Inferior parietal cortex (tissue), 1 donor: Measurements from ENCODE around the gene MGAT4B.
"Not testable (repeated sequence)": the region's sequence is repeated elsewhere in the genome, so short reads cannot be mapped to it uniquely, and the experiment has no call there.

Experiments
- DNase-seq: peaks from one replicate; pipeline ENCODE4 v3.0.0-alpha.2; 2016; ENCODE audit errors: extremely low spot score

MGAT4B gene

GRCh38 chr5:179806250-179807048 is at the start of gene MGAT4B:
TSS of gene MGAT4B (minus strand) at chr5:179806866. CDS start at chr5:179806583, 283 bp downstream.
- peak; percentile 58 for DNase-seq

GRCh38 chr5:179854356-179854755 is 47.7 kb upstream of the MGAT4B start:
- no peak for DNase-seq

GRCh38 chr5:179852993-179853547 is 46.4 kb upstream of the MGAT4B start:
- DNase-seq, result no peak

GRCh38 chr5:179841621-179842020 is 35.0 kb upstream of the MGAT4B start:
- no peak for DNase-seq

- DNase-seq, result no peak
These were observed 34.1 kb upstream of the MGAT4B start for GRCh38 chr5:179840766-179841165.

- no peak for DNase-seq
These were observed 33.7 kb upstream of the MGAT4B start for GRCh38 chr5:179840321-179840720.

- no peak for DNase-seq
These were observed 32.9 kb upstream of the MGAT4B start for GRCh38 chr5:179839328-179840256.

GRCh38 chr5:179837076-179838011 is 30.7 kb upstream of the MGAT4B start:
- DNase-seq, result no peak

GRCh38 chr5:179836225-179837019 is 29.8 kb upstream of the MGAT4B start:
- DNase-seq, result no peak

- not testable (repeated sequence) for DNase-seq
These were observed 28.2 kb upstream of the MGAT4B start for GRCh38 chr5:179834871-179835270.

GRCh38 chr5:179834120-179834519 is 27.5 kb upstream of the MGAT4B start:
- no peak for DNase-seq

- DNase-seq, result no peak
These were observed 27.0 kb upstream of the MGAT4B start for GRCh38 chr5:179833709-179834070.

- DNase-seq, result no peak
These were observed 26.5 kb upstream of the MGAT4B start for GRCh38 chr5:179833056-179833708.

- DNase-seq, result no peak
These were observed 25.5 kb upstream of the MGAT4B start for GRCh38 chr5:179832039-179832745.

GRCh38 chr5:179830818-179831468 is 24.3 kb upstream of the MGAT4B start:
- DNase-seq, result no peak

GRCh38 chr5:179829732-179830435 is 23.2 kb upstream of the MGAT4B start:
- DNase-seq, result no peak

- DNase-seq, result no peak
These were observed 22.2 kb upstream of the MGAT4B start for GRCh38 chr5:179828756-179829421.

GRCh38 chr5:179827680-179828079 is 21.0 kb upstream of the MGAT4B start:
- DNase-seq, result no peak
